DND-41 (cell line): ENCODE results near the gene RAF1.

ENCODE experiments used
- ATAC-seq: fragments of 200-7000 bp; cut with Tn5 transposase; 3 replicates; pipeline ENCODE4 v1.9.1; 2021; ENCODE audit warnings: low read depth; ENCODE audit not compliant: insufficient read depth
- DNase-seq: peaks from one replicate; pipeline ENCODE4 v3.0.0-alpha.2; 2020
- H2AFZ ChIP-seq: 2 replicates; pipeline ENCODE4 v1.6.0; 2012; ENCODE audit warnings: low read depth, low read length
- H3K27ac ChIP-seq: 2 replicates; pipeline ENCODE4 v1.5.1; 2012; ENCODE audit warnings: low read length, inconsistent platforms
- H3K27me3 ChIP-seq: fragments of 200-600 bp; sonication (generic); 2 replicates; pipeline ENCODE4 v1.6.0; 2012; ENCODE audit warnings: low read length, mild to moderate bottlenecking, inconsistent platforms; ENCODE audit not compliant: insufficient read depth, poor library complexity
- H3K36me3 ChIP-seq: 2 replicates; pipeline ENCODE4 v1.5.1; 2012; ENCODE audit warnings: low read length, inconsistent platforms; ENCODE audit not compliant: insufficient read depth
- H3K4me1 ChIP-seq: 2 replicates; pipeline ENCODE4 v1.5.1; 2012; ENCODE audit warnings: mild to moderate bottlenecking, low read length; ENCODE audit not compliant: insufficient read depth
- H3K4me2 ChIP-seq: 2 replicates; pipeline ENCODE4 v1.6.0; 2012; ENCODE audit warnings: mild to moderate bottlenecking, moderate library complexity, low read length, inconsistent platforms; ENCODE audit not compliant: insufficient read depth
- H3K4me3 ChIP-seq, 2 experiments: fragments of 200-600 bp in 1 of 2; shearing (Covaris generic) in 1 of 2; 2 replicates each; pipeline ENCODE4 v1.5.1; 2012 to 2016; ENCODE audit warnings: inconsistent platforms in 2 of 2, low read length in 2 of 2, mild to moderate bottlenecking in 2 of 2, low read depth in 1 of 2, moderate library complexity in 1 of 2
- H3K79me2 ChIP-seq: 2 replicates; pipeline ENCODE4 v1.6.0; 2012; ENCODE audit warnings: low read length, inconsistent platforms; ENCODE audit not compliant: insufficient read depth
- H3K9ac ChIP-seq: 2 replicates; pipeline ENCODE4 v1.6.0; 2012; ENCODE audit warnings: low read depth, mild to moderate bottlenecking, inconsistent platforms, low read length, moderate library complexity
- H3K9me3 ChIP-seq: 2 replicates; pipeline ENCODE4 v1.5.1; 2012; ENCODE audit warnings: low read length, moderate library complexity, mild to moderate bottlenecking, inconsistent platforms; ENCODE audit not compliant: insufficient read depth, severe bottlenecking
- H4K20me1 ChIP-seq: 2 replicates; pipeline ENCODE4 v1.6.0; 2012; ENCODE audit warnings: low read length; ENCODE audit not compliant: insufficient read depth
- CTCF ChIP-seq: IDR thresholded peaks from 2 replicates; pipeline ENCODE4 v1.5.1; 2012; ENCODE audit warnings: borderline replicate concordance, low read length, moderate library complexity, mild to moderate bottlenecking; ENCODE audit not compliant: poor library complexity, severe bottlenecking; ENCODE audit errors: extremely low read depth
- EZH2 ChIP-seq: IDR thresholded peaks from 3 replicates; pipeline ENCODE4 v1.6.1; 2012; ENCODE audit warnings: borderline replicate concordance, low read depth, mild to moderate bottlenecking, moderate library complexity, low read length, inconsistent platforms; ENCODE audit not compliant: severe bottlenecking

Gene RAF1

DNA sequence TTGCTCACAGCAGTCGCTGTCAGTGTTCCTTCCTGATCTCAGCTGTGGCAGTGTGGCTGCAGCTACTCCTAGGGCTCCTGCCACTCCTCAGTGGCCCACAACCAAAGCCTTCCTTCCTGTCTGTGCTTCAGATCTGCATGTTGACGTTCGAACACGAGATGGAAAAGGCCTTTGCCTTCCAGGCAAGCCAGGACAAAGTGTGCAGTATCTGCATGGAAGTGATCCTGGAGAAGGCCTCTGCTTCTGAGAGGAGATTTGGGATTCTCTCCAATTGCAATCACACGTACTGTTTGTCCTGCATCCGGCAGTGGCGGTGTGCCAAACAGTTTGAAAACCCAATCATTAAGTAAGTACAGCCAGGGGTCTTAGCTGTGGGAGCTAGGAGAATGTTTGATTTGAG, 89.3 kb downstream of the RAF1 start:
- DNase-seq = no peak
- no peaks in the 10 kb centered on the region; the same call in 1 of the 2 replicates for H4K20me1 ChIP-seq
- no peak overlapping the region for H3K9ac ChIP-seq
- no peak overlapping the region for H2AFZ ChIP-seq
- H3K9me3 ChIP-seq = no peaks in the 10 kb centered on the region
- TF ChIP-seq EZH2 (no peak), CTCF (no peak)
- peaks cover 95% of the 10 kb centered on the region for H3K36me3 ChIP-seq
- no peak overlapping the region for H3K4me2 ChIP-seq
- H3K4me3 ChIP-seq = no peak overlapping the region
- no peak overlapping the region for H3K27ac ChIP-seq
- no peaks in the 10 kb centered on the region for H3K27me3 ChIP-seq
- peaks cover 3% of the 10 kb centered on the region; the same call in 1 of the 2 replicates for H3K79me2 ChIP-seq
- H3K4me1 ChIP-seq = no peaks in the 10 kb centered on the region
- ATAC-seq = no peak

GRCh38 chr3:12574131-12574530, 89.8 kb downstream of the RAF1 start:
- peaks cover 95% of the 10 kb centered on the region for H3K36me3 ChIP-seq
- no peak for ATAC-seq
- H3K79me2 ChIP-seq = peaks cover 6% of the 10 kb centered on the region; the same call in 1 of the 2 replicates
- H3K4me1 ChIP-seq = no peaks in the 10 kb centered on the region
- H2AFZ ChIP-seq = no peak overlapping the region
- no peaks in the 10 kb centered on the region; the same call in 1 of the 2 replicates for H4K20me1 ChIP-seq
- H3K4me2 ChIP-seq = no peak overlapping the region
- no peak overlapping the region for H3K9ac ChIP-seq
- no peak for DNase-seq
- no peaks in the 10 kb centered on the region for H3K9me3 ChIP-seq
- H3K27ac ChIP-seq = no peak overlapping the region
- no peaks in the 10 kb centered on the region for H3K27me3 ChIP-seq
- no peak overlapping the region for H3K4me3 ChIP-seq
- TF ChIP-seq CTCF (no peak), EZH2 (no peak)

DNA sequence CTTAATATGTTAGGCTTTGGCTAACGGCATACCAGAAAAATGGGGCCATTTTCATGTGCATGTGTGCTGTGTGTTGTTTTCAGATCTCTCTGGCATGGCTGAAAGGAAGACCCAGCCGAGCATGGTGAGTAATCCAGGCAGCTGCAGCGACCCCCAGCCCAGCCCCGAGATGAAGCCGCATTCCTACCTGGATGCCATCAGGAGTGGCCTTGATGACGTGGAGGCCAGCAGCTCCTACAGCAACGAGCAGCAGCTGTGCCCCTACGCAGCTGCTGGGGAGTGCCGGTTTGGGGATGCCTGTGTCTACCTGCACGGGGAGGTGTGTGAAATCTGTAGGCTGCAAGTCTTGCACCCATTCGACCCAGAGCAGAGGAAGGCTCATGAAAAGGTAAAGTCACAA, 91.9 kb downstream of the RAF1 start:
- no peak overlapping the region for H2AFZ ChIP-seq
- peaks cover 78% of the 10 kb centered on the region for H3K36me3 ChIP-seq

More for the DNA sequence above, 91.9 kb downstream of the RAF1 start:
- TF ChIP-seq EZH2 (no peak), CTCF (no peak)
- ATAC-seq = no peak
- no peak overlapping the region for H3K9ac ChIP-seq
- no peak overlapping the region for H3K4me3 ChIP-seq
- H4K20me1 ChIP-seq = peaks cover 5% of the 10 kb centered on the region; the same call in 1 of the 2 replicates
- peaks cover 25% of the 10 kb centered on the region for H3K79me2 ChIP-seq
- DNase-seq = no peak
- no peaks in the 10 kb centered on the region for H3K27me3 ChIP-seq
- no peaks in the 10 kb centered on the region for H3K4me1 ChIP-seq
- H3K9me3 ChIP-seq = no peaks in the 10 kb centered on the region
- H3K27ac ChIP-seq = no peak overlapping the region
- H3K4me2 ChIP-seq = no peak overlapping the region
